Measurements from ENCODE around the gene FNDC5. TPM values are rescaled to one million over a fixed set of nuclear protein-coding genes. Genes with fewer than 3 reads are reported as not detected.

Gene FNDC5
- polyA plus RNA-seq, 1 of the 3 experiments (the other 2 are of a cell fraction): 0.59 TPM

- 48% methylated on average over 2 of the region's 2 CpGs for whole genome bisulfite sequencing (ENCODE audit: low lambda C conversion rate)
- no peak for TF ChIP-seq JUND (IDR thresholded peaks at IDR 0.05)
- no peak for TF ChIP-seq SMC3 (IDR thresholded peaks at IDR 0.05; ENCODE audit: low read depth, low read length)
- no peak for TF ChIP-seq GATA2 (CRISPR knock-in tag; IDR thresholded peaks at IDR 0.05)
- TF ChIP-seq NRF1 (IDR thresholded peaks at IDR 0.05; ENCODE audit: low read depth, low read length): no peak
- no peak for TF ChIP-seq ZBTB33 (IDR thresholded peaks at IDR 0.05; ENCODE audit: borderline replicate concordance, low read depth)
- no peak for TF ChIP-seq CHD2 (IDR thresholded peaks at IDR 0.05; ENCODE audit: low read length, partially characterized antibody)
- TF ChIP-seq MEF2A (IDR thresholded peaks at IDR 0.05; ENCODE audit: borderline replicate concordance, low read depth): no peak
- TF ChIP-seq REST (IDR thresholded peaks at IDR 0.05; ENCODE audit: low read depth, low read length): no peak
- TF ChIP-seq TAF1 (IDR thresholded peaks at IDR 0.05; ENCODE audit: borderline replicate concordance, low read depth, low read length): no peak
- no peak for TF ChIP-seq GABPA (IDR thresholded peaks at IDR 0.05; ENCODE audit: low read depth)
- no peak for TF ChIP-seq RCOR1 (IDR thresholded peaks at IDR 0.05; ENCODE audit: low read length)
- TF ChIP-seq POLR2AphosphoS5 (IDR thresholded peaks at IDR 0.05; ENCODE audit: low read depth, low read length): no peak
- TF ChIP-seq NFIC (IDR thresholded peaks at IDR 0.05; ENCODE audit: borderline replicate concordance): no peak
- no peak for TF ChIP-seq RXRA (IDR thresholded peaks at IDR 0.05; ENCODE audit: borderline replicate concordance, low read depth)
- no peak for TF ChIP-seq FOXJ3 (CRISPR knock-in tag; IDR thresholded peaks at IDR 0.05)
- TF ChIP-seq SIN3A (IDR thresholded peaks at IDR 0.05; ENCODE audit: borderline replicate concordance, low read depth, low read length): no peak
- TF ChIP-seq EP300 (IDR thresholded peaks at IDR 0.05; ENCODE audit: borderline replicate concordance in 1 of 2, low read depth in 1 of 2, low read length in 1 of 2): no peak
- TF ChIP-seq FOSL2 (IDR thresholded peaks at IDR 0.05; ENCODE audit: borderline replicate concordance, low read depth): no peak
- no peak for TF ChIP-seq TEAD4 (IDR thresholded peaks at IDR 0.05; ENCODE audit: borderline replicate concordance, insufficient read depth)
- no peak for TF ChIP-seq IRF3 (IDR thresholded peaks at IDR 0.05; ENCODE audit: low read depth, low read length)
These were observed 22.2 kb downstream of the FNDC5 start for GRCh38 chr1:32848354-32849063.

More at GRCh38 chr1:32848354-32849063, 22.2 kb downstream of the FNDC5 start:
- H3F3A ChIP-seq (replicated peaks; ENCODE audit: insufficient read depth): peaks cover 7% of the 10 kb centered on the region
- DNase-seq: peak; percentile 41
- no peaks in the 10 kb centered on the region; a peak in 1 of 4 replicates for H3K4me1 ChIP-seq (ENCODE audit: control insufficient read depth in 1 of 2, insufficient read depth in 2 of 2, low read depth in 1 of 2, low read length in 1 of 2)
- no peaks in the 10 kb centered on the region for H3K79me2 ChIP-seq (ENCODE audit: insufficient read depth)
- no peak overlapping the region for H2AFZ ChIP-seq (ENCODE audit: low read depth)
- H3K4me3 ChIP-seq (ENCODE audit: low read depth in 2 of 2, low read length in 1 of 2): no peak overlapping the region
- H3K9me2 ChIP-seq: no peaks in the 10 kb centered on the region
- ChIA-PET CTCF (interaction anchor here (0.7 to 1.9 kb wide), 4 partner anchors 9 to 237 kb away, joined by 3 to 4 read pairs (median 4); no protein-coding TSS in a partner anchor), POLR2A (no interaction called here)
- H3K4me2 ChIP-seq: no peak overlapping the region
- no peaks in the 10 kb centered on the region for H3K27me3 ChIP-seq (ENCODE audit: insufficient read depth)
- no peaks in the 10 kb centered on the region for H4K20me1 ChIP-seq (ENCODE audit: insufficient read depth)
- peaks cover 12 to 34% of the 10 kb centered on the region in 2 experiments for H3K36me3 ChIP-seq (replicated peaks in 1 of 2; ENCODE audit: control insufficient read depth in 1 of 2, insufficient read depth in 2 of 2, low read length in 1 of 2)
- H3K9me3 ChIP-seq: no peaks in the 10 kb centered on the region
- H3K9ac ChIP-seq: no peak overlapping the region
- no peak overlapping the region; a peak in 1 of 4 replicates for H3K27ac ChIP-seq (ENCODE audit: low read depth in 2 of 2, low read length in 1 of 2)

Measured in SK-N-SH (cell line).